Heart left ventricle (tissue), 13 donors: ENCODE results near the gene PAQR5.

ENCODE experiments used
- POLR2A ChIP-seq, 2 donors: fragments of 450-650 bp; IDR thresholded peaks; one replicate each; pipeline ENCODE4 v1.6.1; 2017; ENCODE audit warnings: antibody characterized with exemption in 2 of 2, mild to moderate bottlenecking in 2 of 2, moderate library complexity in 2 of 2
- TF ChIP-seq, protein P1 (sequence below), 12 donors: fragments of 200-600 bp; sonication (generic) in 4 of 12; IDR thresholded peaks; one replicate each; pipeline versions ENCODE4 v1.5.0 to v1.8.0; 2018 to 2022; ENCODE audit warnings: antibody characterized with exemption in 12 of 12, mild to moderate bottlenecking in 5 of 12
- donor health status: ischemic (EF 13 %, LVEDD 7.1; RV severe dilation, severe dysfunction).
- donor health status: DM: no; HTN: yes; CAD: no.
- donor health status: DM: no; HTN: no; CAD: no.
- donor health status: ischemic (EF 25% LVEDD 6.9; RV normal size, moderate dysfunction).
- donor health status: ischemic (EF 25% LVEDD 5.7; RV mildly dilated, moderate dysfunction).
- donor health status: ischemic (EF 35%, LVEDD 5.7; RV mildly dilated, moderate dysfunction).
- donor health status: nonischemic (EF 11% LVEDD 7.7; RV severe dilation, severe dysfunction).
- donor health status: DM: yes; HTN: yes; CAD: no.
- donor health status: PGD.
- donor health status: ischemic (EF 29% LVEDD 5.4; RV normal size, mild dysfunction).
- donor health status: nonischemic (EF 23%, LVEDD 6.1; RV moderate dilation, normal function).

DNA sequence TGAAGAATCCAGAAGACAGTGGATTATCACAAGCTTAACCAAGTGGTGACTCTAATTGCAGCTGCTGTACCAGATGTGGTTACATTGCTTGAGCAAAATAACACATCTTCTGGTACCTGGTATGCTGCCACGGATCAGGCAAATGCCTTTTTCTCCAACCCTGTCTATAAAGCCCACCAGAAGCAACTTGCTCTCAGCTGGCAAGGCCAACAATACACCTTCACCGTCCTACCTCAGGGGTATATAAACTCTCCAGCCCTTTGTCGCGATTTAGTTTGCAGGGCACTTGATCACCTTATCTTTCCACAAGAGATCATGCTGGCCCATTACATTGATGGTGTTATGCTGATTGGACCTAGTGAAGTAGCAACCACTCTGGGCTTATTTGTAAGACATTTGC is 52.6 kb downstream of the PAQR5 start:
- no peak for TF ChIP-seq POLR2A (IDR thresholded peaks at IDR 0.05)
- TF ChIP-seq, protein P1, sequence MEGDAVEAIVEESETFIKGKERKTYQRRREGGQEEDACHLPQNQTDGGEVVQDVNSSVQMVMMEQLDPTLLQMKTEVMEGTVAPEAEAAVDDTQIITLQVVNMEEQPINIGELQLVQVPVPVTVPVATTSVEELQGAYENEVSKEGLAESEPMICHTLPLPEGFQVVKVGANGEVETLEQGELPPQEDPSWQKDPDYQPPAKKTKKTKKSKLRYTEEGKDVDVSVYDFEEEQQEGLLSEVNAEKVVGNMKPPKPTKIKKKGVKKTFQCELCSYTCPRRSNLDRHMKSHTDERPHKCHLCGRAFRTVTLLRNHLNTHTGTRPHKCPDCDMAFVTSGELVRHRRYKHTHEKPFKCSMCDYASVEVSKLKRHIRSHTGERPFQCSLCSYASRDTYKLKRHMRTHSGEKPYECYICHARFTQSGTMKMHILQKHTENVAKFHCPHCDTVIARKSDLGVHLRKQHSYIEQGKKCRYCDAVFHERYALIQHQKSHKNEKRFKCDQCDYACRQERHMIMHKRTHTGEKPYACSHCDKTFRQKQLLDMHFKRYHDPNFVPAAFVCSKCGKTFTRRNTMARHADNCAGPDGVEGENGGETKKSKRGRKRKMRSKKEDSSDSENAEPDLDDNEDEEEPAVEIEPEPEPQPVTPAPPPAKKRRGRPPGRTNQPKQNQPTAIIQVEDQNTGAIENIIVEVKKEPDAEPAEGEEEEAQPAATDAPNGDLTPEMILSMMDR (IDR thresholded peaks at IDR 0.05), result no peak
